Measurements from ENCODE around the gene DPP6.
A peak's percentile ranks its signal among the peaks of the same experiment; 100 is the strongest.
"Not testable (repeated sequence)": the region's sequence is repeated elsewhere in the genome, so short reads cannot be mapped to it uniquely, and the experiment has no call there.

DPP6 gene

GRCh38 chr7:154051643-154052529 is at the start of gene DPP6:
DPP6 (plus strand) TSS chr7:154052398.
- H3K9me3 ChIP-seq (ENCODE audit: control insufficient read depth, low read length); H3K4me2 ChIP-seq (ENCODE audit: low read length); H3K27me3 ChIP-seq (ENCODE audit: control insufficient read depth, insufficient read depth, low read length); H3K4me1 ChIP-seq; H3K4me3 ChIP-seq (ENCODE audit: low read depth, low read length); H3K36me3 ChIP-seq (ENCODE audit: control insufficient read depth, insufficient read depth, low read length); H3K79me2 ChIP-seq: not testable (repeated sequence)
- peak within 1 kb of the TSS; percentile 91 for H2AFZ ChIP-seq
- peak within 1 kb of the TSS; percentile 67 for H3K9ac ChIP-seq
- H3K27ac ChIP-seq, result peak within 1 kb of the TSS; percentile 85

- not testable (repeated sequence) for H3K79me2 ChIP-seq; H3K4me1 ChIP-seq; H3K27me3 ChIP-seq (ENCODE audit: control insufficient read depth, insufficient read depth, low read length); H2AFZ ChIP-seq; H3K36me3 ChIP-seq (ENCODE audit: control insufficient read depth, insufficient read depth, low read length); H3K4me2 ChIP-seq (ENCODE audit: low read length); H3K9me3 ChIP-seq (ENCODE audit: control insufficient read depth, low read length); H3K9ac ChIP-seq; H3K27ac ChIP-seq; H3K4me3 ChIP-seq (ENCODE audit: low read depth, low read length)
Observed at GRCh38 chr7:154009423-154009911, 42.7 kb upstream of the DPP6 start.

GRCh38 chr7:154010726-154011568 is 41.3 kb upstream of the DPP6 start:
- H3K4me3 ChIP-seq (ENCODE audit: low read depth, low read length); H2AFZ ChIP-seq; H3K9me3 ChIP-seq (ENCODE audit: control insufficient read depth, low read length); H3K27ac ChIP-seq; H3K4me2 ChIP-seq (ENCODE audit: low read length); H3K4me1 ChIP-seq; H3K27me3 ChIP-seq (ENCODE audit: control insufficient read depth, insufficient read depth, low read length); H3K79me2 ChIP-seq; H3K36me3 ChIP-seq (ENCODE audit: control insufficient read depth, insufficient read depth, low read length); H3K9ac ChIP-seq: not testable (repeated sequence)

GRCh38 chr7:154012800-154013199 is 39.4 kb upstream of the DPP6 start:
- not testable (repeated sequence) for H2AFZ ChIP-seq; H3K9ac ChIP-seq; H3K36me3 ChIP-seq (ENCODE audit: control insufficient read depth, insufficient read depth, low read length); H3K4me2 ChIP-seq (ENCODE audit: low read length); H3K4me1 ChIP-seq; H3K4me3 ChIP-seq (ENCODE audit: low read depth, low read length); H3K27me3 ChIP-seq (ENCODE audit: control insufficient read depth, insufficient read depth, low read length); H3K27ac ChIP-seq; H3K9me3 ChIP-seq (ENCODE audit: control insufficient read depth, low read length); H3K79me2 ChIP-seq

- not testable (repeated sequence) for H3K4me2 ChIP-seq (ENCODE audit: low read length); H3K4me1 ChIP-seq; H3K4me3 ChIP-seq (ENCODE audit: low read depth, low read length); H3K79me2 ChIP-seq; H3K36me3 ChIP-seq (ENCODE audit: control insufficient read depth, insufficient read depth, low read length); H3K27me3 ChIP-seq (ENCODE audit: control insufficient read depth, insufficient read depth, low read length); H3K9me3 ChIP-seq (ENCODE audit: control insufficient read depth, low read length); H2AFZ ChIP-seq; H3K9ac ChIP-seq; H3K27ac ChIP-seq
Observed at GRCh38 chr7:154015636-154016035, 36.6 kb upstream of the DPP6 start.

GRCh38 chr7:154018354-154018753 is 33.8 kb upstream of the DPP6 start:
- H3K9ac ChIP-seq; H3K79me2 ChIP-seq; H3K4me1 ChIP-seq; H2AFZ ChIP-seq; H3K9me3 ChIP-seq (ENCODE audit: control insufficient read depth, low read length); H3K4me2 ChIP-seq (ENCODE audit: low read length); H3K4me3 ChIP-seq (ENCODE audit: low read depth, low read length); H3K27me3 ChIP-seq (ENCODE audit: control insufficient read depth, insufficient read depth, low read length); H3K36me3 ChIP-seq (ENCODE audit: control insufficient read depth, insufficient read depth, low read length); H3K27ac ChIP-seq: not testable (repeated sequence)

- H2AFZ ChIP-seq; H3K27me3 ChIP-seq (ENCODE audit: control insufficient read depth, insufficient read depth, low read length); H3K4me1 ChIP-seq; H3K27ac ChIP-seq; H3K36me3 ChIP-seq (ENCODE audit: control insufficient read depth, insufficient read depth, low read length); H3K4me3 ChIP-seq (ENCODE audit: low read depth, low read length); H3K79me2 ChIP-seq; H3K9ac ChIP-seq; H3K4me2 ChIP-seq (ENCODE audit: low read length); H3K9me3 ChIP-seq (ENCODE audit: control insufficient read depth, low read length): not testable (repeated sequence)
Observed at GRCh38 chr7:154027805-154028204, 24.4 kb upstream of the DPP6 start.

GRCh38 chr7:154030476-154031080 is 21.6 kb upstream of the DPP6 start:
- H3K9me3 ChIP-seq (ENCODE audit: control insufficient read depth, low read length); H3K4me2 ChIP-seq (ENCODE audit: low read length); H3K36me3 ChIP-seq (ENCODE audit: control insufficient read depth, insufficient read depth, low read length); H3K9ac ChIP-seq; H3K79me2 ChIP-seq; H2AFZ ChIP-seq; H3K4me3 ChIP-seq (ENCODE audit: low read depth, low read length); H3K27me3 ChIP-seq (ENCODE audit: control insufficient read depth, insufficient read depth, low read length); H3K4me1 ChIP-seq; H3K27ac ChIP-seq: not testable (repeated sequence)

GRCh38 chr7:154039466-154040165 is 12.6 kb upstream of the DPP6 start:
- not testable (repeated sequence) for H3K4me1 ChIP-seq; H2AFZ ChIP-seq; H3K4me3 ChIP-seq (ENCODE audit: low read depth, low read length); H3K4me2 ChIP-seq (ENCODE audit: low read length); H3K79me2 ChIP-seq; H3K9ac ChIP-seq; H3K27ac ChIP-seq; H3K27me3 ChIP-seq (ENCODE audit: control insufficient read depth, insufficient read depth, low read length); H3K36me3 ChIP-seq (ENCODE audit: control insufficient read depth, insufficient read depth, low read length); H3K9me3 ChIP-seq (ENCODE audit: control insufficient read depth, low read length)

GRCh38 chr7:154050394-154050793 is 1.8 kb upstream of the DPP6 start:
- not testable (repeated sequence) for H3K4me2 ChIP-seq (ENCODE audit: low read length); H3K27me3 ChIP-seq (ENCODE audit: control insufficient read depth, insufficient read depth, low read length)

More at GRCh38 chr7:154050394-154050793, 1.8 kb upstream of the DPP6 start:
- H3K4me1 ChIP-seq; H3K27ac ChIP-seq; H3K9me3 ChIP-seq (ENCODE audit: control insufficient read depth, low read length); H3K4me3 ChIP-seq (ENCODE audit: low read depth, low read length); H3K36me3 ChIP-seq (ENCODE audit: control insufficient read depth, insufficient read depth, low read length); H3K79me2 ChIP-seq; H2AFZ ChIP-seq; H3K9ac ChIP-seq: not testable (repeated sequence)
